ENCODE data around the gene SLC26A5.

Gene SLC26A5

GRCh38 chr7:103344453-103345149 is 101.4 kb downstream of the SLC26A5 start, which contains the start of gene DNAJC2:
DNAJC2 (minus strand) TSS chr7:103344767; CDS start chr7:103344622, 145 bp downstream.
- Mint-ChIP-seq H3K9me3 (ENCODE audit: low read depth) (no peaks in the 10 kb centered on the region), H3K36me3 (peaks cover 13% of the 10 kb centered on the region), H3K4me1 (ENCODE audit: low read depth) (peaks cover 63% of the 10 kb centered on the region), H3K27ac (peak within 1 kb of the TSS; percentile 99), H3K4me3 (peak within 1 kb of the TSS; percentile 93), H3K27me3 (no peaks in the 10 kb centered on the region)

DNA sequence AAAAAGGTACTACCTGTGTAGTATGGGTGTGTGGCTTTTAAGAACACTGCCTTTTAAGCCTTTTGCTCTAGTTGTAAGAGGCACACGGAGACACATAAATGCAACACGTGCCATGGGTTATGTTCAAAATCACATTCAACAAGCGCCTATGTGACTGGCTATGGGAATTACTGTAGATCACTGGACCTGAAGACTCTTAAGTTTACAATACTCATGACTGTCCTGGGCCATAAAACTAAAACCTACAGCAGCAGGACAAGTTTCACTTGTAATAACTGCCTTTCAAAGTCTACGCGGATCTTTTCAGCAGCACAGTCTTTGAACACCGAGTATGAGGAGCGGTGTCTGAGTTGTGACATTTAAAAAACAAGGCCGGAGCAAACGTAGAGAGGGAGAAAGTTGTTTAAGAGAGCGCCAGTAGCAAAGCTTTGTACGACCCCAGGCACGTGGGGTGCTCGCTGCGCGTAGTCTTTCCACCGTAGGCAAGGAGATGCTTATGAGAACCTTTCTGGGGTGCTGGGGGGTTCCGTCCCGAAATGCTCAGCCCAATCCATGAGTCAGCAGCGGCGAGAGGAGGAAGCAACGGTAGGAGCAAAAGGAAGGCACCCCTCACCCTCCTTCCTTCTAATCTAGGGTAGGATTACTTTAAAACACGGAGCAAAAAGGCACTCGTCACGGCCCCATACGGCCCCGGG is 102.1 kb downstream of the SLC26A5 start:
- peaks cover 61% of the 10 kb centered on the region for H3K4me1 Mint-ChIP-seq (ENCODE audit: low read depth)
- H3K27me3 Mint-ChIP-seq = no peaks in the 10 kb centered on the region
- peak overlapping the region; percentile 93 for H3K4me3 Mint-ChIP-seq
- no peaks in the 10 kb centered on the region for H3K9me3 Mint-ChIP-seq (ENCODE audit: low read depth)
- peak overlapping the region; percentile 99 for H3K27ac Mint-ChIP-seq
- H3K36me3 Mint-ChIP-seq = peaks cover 15% of the 10 kb centered on the region

DNA sequence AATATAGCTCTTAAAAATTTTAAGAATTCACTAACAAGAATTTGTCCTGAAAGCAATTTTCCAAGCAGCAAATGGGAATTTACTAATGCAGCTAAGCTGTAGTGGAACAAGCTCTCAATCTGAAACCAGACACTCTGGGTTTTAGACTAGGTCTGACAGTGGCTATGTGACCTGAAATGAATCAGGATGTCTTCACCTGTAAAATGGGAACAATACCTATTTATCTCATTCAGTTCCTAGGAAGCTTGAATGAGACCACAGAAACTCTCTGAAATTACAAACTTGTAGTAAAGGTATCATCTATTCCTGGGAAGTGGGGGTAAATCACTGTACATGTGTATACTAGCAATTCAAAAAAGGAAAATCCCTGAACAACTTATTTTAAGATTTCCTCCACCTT is 102.7 kb downstream of the SLC26A5 start:
- Mint-ChIP-seq H3K36me3 (peaks cover 13% of the 10 kb centered on the region), H3K27ac (peak overlapping the region; percentile 99), H3K4me1 (ENCODE audit: low read depth) (peaks cover 55% of the 10 kb centered on the region), H3K4me3 (peak overlapping the region; percentile 93), H3K9me3 (ENCODE audit: low read depth) (no peaks in the 10 kb centered on the region), H3K27me3 (no peaks in the 10 kb centered on the region)

GRCh38 chr7:103341466-103341865 is 104.5 kb downstream of the SLC26A5 start:
- Mint-ChIP-seq H3K4me1 (ENCODE audit: low read depth) (peaks cover 50% of the 10 kb centered on the region), H3K4me3 (peak overlapping the region; percentile 77), H3K27ac (peak overlapping the region; percentile 50), H3K36me3 (peaks cover 15% of the 10 kb centered on the region), H3K27me3 (no peaks in the 10 kb centered on the region), H3K9me3 (ENCODE audit: low read depth) (no peaks in the 10 kb centered on the region)

GRCh38 chr7:103338864-103339263 is 107.1 kb downstream of the SLC26A5 start:
- peaks cover 15% of the 10 kb centered on the region for H3K36me3 Mint-ChIP-seq
- no peaks in the 10 kb centered on the region for H3K9me3 Mint-ChIP-seq (ENCODE audit: low read depth)
- H3K27me3 Mint-ChIP-seq = no peaks in the 10 kb centered on the region
- no peak overlapping the region for H3K4me3 Mint-ChIP-seq
- H3K4me1 Mint-ChIP-seq (ENCODE audit: low read depth) = peaks cover 38% of the 10 kb centered on the region
- H3K27ac Mint-ChIP-seq = no peak overlapping the region

GRCh38 chr7:103336761-103337160 is 109.2 kb downstream of the SLC26A5 start:
- H3K4me1 Mint-ChIP-seq (ENCODE audit: low read depth) = peaks cover 28% of the 10 kb centered on the region
- no peak overlapping the region for H3K4me3 Mint-ChIP-seq
- H3K9me3 Mint-ChIP-seq (ENCODE audit: low read depth) = no peaks in the 10 kb centered on the region
- no peaks in the 10 kb centered on the region for H3K27me3 Mint-ChIP-seq
- no peak overlapping the region for H3K27ac Mint-ChIP-seq
- peaks cover 13% of the 10 kb centered on the region for H3K36me3 Mint-ChIP-seq

- no peaks in the 10 kb centered on the region for H3K27me3 Mint-ChIP-seq
- peaks cover 22% of the 10 kb centered on the region for H3K4me1 Mint-ChIP-seq (ENCODE audit: low read depth)
- no peaks in the 10 kb centered on the region for H3K9me3 Mint-ChIP-seq (ENCODE audit: low read depth)
- H3K36me3 Mint-ChIP-seq = no peaks in the 10 kb centered on the region
- peak overlapping the region; percentile 82 for H3K27ac Mint-ChIP-seq
- peak overlapping the region; percentile 30 for H3K4me3 Mint-ChIP-seq
Observed at GRCh38 chr7:103325744-103326143, 120.3 kb downstream of the SLC26A5 start.
